Measurements from ENCODE around the gene TM7SF2.

TM7SF2 gene

GRCh38 chr11:65111744-65112545, at the start of gene TM7SF2:
Gene TM7SF2 (plus strand): TSS chr11:65111872. CDS start chr11:65112016, 144 bp downstream.
- DNase-seq = peak; percentile 93 to 94

- no peak for DNase-seq
Observed at GRCh38 chr11:65063532-65063931, 48.1 kb upstream of the TM7SF2 start.

- DNase-seq = no peak
Observed at GRCh38 chr11:65064847-65065240, 46.8 kb upstream of the TM7SF2 start.

- no peak for DNase-seq
Observed at GRCh38 chr11:65065851-65066250, 45.8 kb upstream of the TM7SF2 start.

GRCh38 chr11:65066315-65066714, 45.4 kb upstream of the TM7SF2 start:
- no peak for DNase-seq

- no peak for DNase-seq
Observed at GRCh38 chr11:65066805-65067291, 44.8 kb upstream of the TM7SF2 start.

- DNase-seq = no peak
Observed at GRCh38 chr11:65067446-65067845, 44.2 kb upstream of the TM7SF2 start.

GRCh38 chr11:65069217-65069616, 42.5 kb upstream of the TM7SF2 start:
- DNase-seq = no peak

GRCh38 chr11:65071907-65072630, 39.6 kb upstream of the TM7SF2 start:
- no peak for DNase-seq

- no peak for DNase-seq
Observed at GRCh38 chr11:65072631-65072966, 39.1 kb upstream of the TM7SF2 start.

GRCh38 chr11:65077451-65077850, 34.2 kb upstream of the TM7SF2 start:
- no peak for DNase-seq

GRCh38 chr11:65078151-65078550, 33.5 kb upstream of the TM7SF2 start:
- DNase-seq = peak; percentile 73 to 74

- DNase-seq = no peak
Observed at GRCh38 chr11:65078786-65079342, 32.8 kb upstream of the TM7SF2 start.

- no peak for DNase-seq
Observed at GRCh38 chr11:65083134-65083833, 28.4 kb upstream of the TM7SF2 start.

GRCh38 chr11:65083834-65084597, 27.7 kb upstream of the TM7SF2 start, which contains the start of the genes CDCA5 and ZFPL1:
Gene CDCA5 (minus strand): TSS chr11:65084040. CDS start chr11:65083978, 62 bp downstream.
Gene ZFPL1 (plus strand): TSS chr11:65084222. CDS start chr11:65084699, 477 bp downstream.
- peak; percentile 92 for DNase-seq

GRCh38 chr11:65084598-65085375, 26.9 kb upstream of the TM7SF2 start:
- no peak for DNase-seq

- no peak for DNase-seq
Observed at GRCh38 chr11:65085446-65085845, 26.2 kb upstream of the TM7SF2 start.

GRCh38 chr11:65086809-65087208, 24.9 kb upstream of the TM7SF2 start:
- no peak for DNase-seq

- no peak for DNase-seq
Observed at GRCh38 chr11:65087216-65087615, 24.5 kb upstream of the TM7SF2 start.

GRCh38 chr11:65087827-65088226, 23.8 kb upstream of the TM7SF2 start:
- DNase-seq = no peak

- no peak for DNase-seq
Observed at GRCh38 chr11:65089621-65090020, 22.1 kb upstream of the TM7SF2 start.
